ENCODE data around the gene ZNF217. TPM values are rescaled to one million over a fixed set of nuclear protein-coding genes. Genes with fewer than 3 reads are reported as not detected.

Gene ZNF217
- total and polyA plus RNA-seq, 2 donors (not counting 1 experiment from before 2014, with no cell fraction given), result 14.5 to 22.0 TPM

GRCh38 chr20:53599910-53600632 lies 6.4 kb upstream of the ZNF217 start:
- no peak overlapping the region for H3K27ac ChIP-seq (ENCODE audit: insufficient read depth, low read length)
- no peaks in the 10 kb centered on the region for H3K79me2 ChIP-seq (ENCODE audit: control insufficient read depth, insufficient read depth, low read length)
- TF ChIP-seq, protein P1, sequence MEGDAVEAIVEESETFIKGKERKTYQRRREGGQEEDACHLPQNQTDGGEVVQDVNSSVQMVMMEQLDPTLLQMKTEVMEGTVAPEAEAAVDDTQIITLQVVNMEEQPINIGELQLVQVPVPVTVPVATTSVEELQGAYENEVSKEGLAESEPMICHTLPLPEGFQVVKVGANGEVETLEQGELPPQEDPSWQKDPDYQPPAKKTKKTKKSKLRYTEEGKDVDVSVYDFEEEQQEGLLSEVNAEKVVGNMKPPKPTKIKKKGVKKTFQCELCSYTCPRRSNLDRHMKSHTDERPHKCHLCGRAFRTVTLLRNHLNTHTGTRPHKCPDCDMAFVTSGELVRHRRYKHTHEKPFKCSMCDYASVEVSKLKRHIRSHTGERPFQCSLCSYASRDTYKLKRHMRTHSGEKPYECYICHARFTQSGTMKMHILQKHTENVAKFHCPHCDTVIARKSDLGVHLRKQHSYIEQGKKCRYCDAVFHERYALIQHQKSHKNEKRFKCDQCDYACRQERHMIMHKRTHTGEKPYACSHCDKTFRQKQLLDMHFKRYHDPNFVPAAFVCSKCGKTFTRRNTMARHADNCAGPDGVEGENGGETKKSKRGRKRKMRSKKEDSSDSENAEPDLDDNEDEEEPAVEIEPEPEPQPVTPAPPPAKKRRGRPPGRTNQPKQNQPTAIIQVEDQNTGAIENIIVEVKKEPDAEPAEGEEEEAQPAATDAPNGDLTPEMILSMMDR (conservative IDR thresholded peaks at IDR 0.05 in 1 of 2, IDR thresholded peaks at IDR 0.05 in 1 of 2; ENCODE audit: low read depth in 1 of 2, low read length in 2 of 2), result no peak
- TF ChIP-seq EZH2 (IDR thresholded peaks at IDR 0.05; ENCODE audit: low read length, missing control alignments), result no peak
- H2AFZ ChIP-seq (ENCODE audit: low read length), result no peak overlapping the region
- no peak overlapping the region for H3K9ac ChIP-seq (ENCODE audit: insufficient read depth, low read length)
- no peaks in the 10 kb centered on the region for H3K9me3 ChIP-seq (ENCODE audit: control insufficient read depth, insufficient read depth, low read depth, low read length)
- H3K4me1 ChIP-seq (ENCODE audit: control insufficient read depth, extremely low read depth, insufficient read depth, low read length), result peaks cover 2% of the 10 kb centered on the region
- no peaks in the 10 kb centered on the region for H3K27me3 ChIP-seq (ENCODE audit: control insufficient read depth, insufficient read depth, low read length)
- H3K36me3 ChIP-seq (ENCODE audit: control insufficient read depth, insufficient read depth, low read length), result no peaks in the 10 kb centered on the region
- H3K4me2 ChIP-seq (ENCODE audit: extremely low read depth, insufficient read depth, low read length), result no peak overlapping the region
- no peak for DNase-seq (ENCODE audit: low read depth in 2 of 2)
- no peak overlapping the region for H3K4me3 ChIP-seq (replicated peaks in 1 of 4; ENCODE audit: control extremely low read depth in 1 of 4, insufficient read depth in 1 of 4, low read depth in 3 of 4, low read length in 4 of 4)
- no peaks in the 10 kb centered on the region for H4K20me1 ChIP-seq (ENCODE audit: control insufficient read depth, extremely low read depth, insufficient read depth, low read length)

GRCh38 chr20:53599378-53599777 lies 5.7 kb upstream of the ZNF217 start:
- H4K20me1 ChIP-seq (ENCODE audit: control insufficient read depth, extremely low read depth, insufficient read depth, low read length), result no peaks in the 10 kb centered on the region
- H3K4me2 ChIP-seq (ENCODE audit: extremely low read depth, insufficient read depth, low read length), result no peak overlapping the region
- H3K4me1 ChIP-seq (ENCODE audit: control insufficient read depth, extremely low read depth, insufficient read depth, low read length), result peaks cover 2% of the 10 kb centered on the region
- no peak overlapping the region for H2AFZ ChIP-seq (ENCODE audit: low read length)
- H3K4me3 ChIP-seq (replicated peaks in 1 of 4; ENCODE audit: control extremely low read depth in 1 of 4, insufficient read depth in 1 of 4, low read depth in 3 of 4, low read length in 4 of 4), result no peak overlapping the region
- DNase-seq (ENCODE audit: low read depth in 2 of 2), result no peak
- H3K27ac ChIP-seq (ENCODE audit: insufficient read depth, low read length), result no peak overlapping the region
- no peaks in the 10 kb centered on the region for H3K9me3 ChIP-seq (ENCODE audit: control insufficient read depth, insufficient read depth, low read depth, low read length)
- H3K79me2 ChIP-seq (ENCODE audit: control insufficient read depth, insufficient read depth, low read length), result no peaks in the 10 kb centered on the region
- no peak overlapping the region for H3K9ac ChIP-seq (ENCODE audit: insufficient read depth, low read length)
- TF ChIP-seq, protein P1 (conservative IDR thresholded peaks at IDR 0.05 in 1 of 2, IDR thresholded peaks at IDR 0.05 in 1 of 2; ENCODE audit: low read depth in 1 of 2, low read length in 2 of 2), result no peak
- no peak for TF ChIP-seq EZH2 (IDR thresholded peaks at IDR 0.05; ENCODE audit: low read length, missing control alignments)
- no peaks in the 10 kb centered on the region for H3K27me3 ChIP-seq (ENCODE audit: control insufficient read depth, insufficient read depth, low read length)
- H3K36me3 ChIP-seq (ENCODE audit: control insufficient read depth, insufficient read depth, low read length), result no peaks in the 10 kb centered on the region

DNA sequence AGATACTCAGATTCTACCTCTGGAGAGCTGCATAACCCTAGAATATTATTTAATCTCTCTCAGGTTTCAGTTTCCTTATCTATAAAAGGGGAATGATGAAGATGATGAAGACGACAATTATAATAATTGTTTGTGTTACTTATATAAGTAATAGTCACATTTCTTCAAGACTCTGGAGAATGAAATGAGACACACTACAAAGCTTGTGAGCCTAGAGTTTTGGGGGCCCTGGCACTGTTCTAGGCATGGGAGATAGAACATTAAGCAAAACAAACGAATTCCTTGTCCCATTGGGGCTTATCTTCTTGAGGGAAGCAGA lies 5.4 kb upstream of the ZNF217 start:
- Histone ChIP-seq H3K4me3 (replicated peaks in 1 of 4; ENCODE audit: control extremely low read depth in 1 of 4, insufficient read depth in 1 of 4, low read depth in 3 of 4, low read length in 4 of 4) (no peak overlapping the region), H3K79me2 (ENCODE audit: control insufficient read depth, insufficient read depth, low read length) (no peaks in the 10 kb centered on the region), H3K4me2 (ENCODE audit: extremely low read depth, insufficient read depth, low read length) (no peak overlapping the region), H3K36me3 (ENCODE audit: control insufficient read depth, insufficient read depth, low read length) (no peaks in the 10 kb centered on the region), H3K9me3 (ENCODE audit: control insufficient read depth, insufficient read depth, low read depth, low read length) (no peaks in the 10 kb centered on the region), H3K4me1 (ENCODE audit: control insufficient read depth, extremely low read depth, insufficient read depth, low read length) (peaks cover 2% of the 10 kb centered on the region), H2AFZ (ENCODE audit: low read length) (no peak overlapping the region), H4K20me1 (ENCODE audit: control insufficient read depth, extremely low read depth, insufficient read depth, low read length) (no peaks in the 10 kb centered on the region), H3K9ac (ENCODE audit: insufficient read depth, low read length) (no peak overlapping the region), H3K27ac (ENCODE audit: insufficient read depth, low read length) (no peak overlapping the region), H3K27me3 (ENCODE audit: control insufficient read depth, insufficient read depth, low read length) (no peaks in the 10 kb centered on the region)
- no peak for DNase-seq (ENCODE audit: low read depth in 2 of 2)
- TF ChIP-seq, protein P1 (conservative IDR thresholded peaks at IDR 0.05 in 1 of 2, IDR thresholded peaks at IDR 0.05 in 1 of 2; ENCODE audit: low read depth in 1 of 2, low read length in 2 of 2), result no peak
- no peak for TF ChIP-seq EZH2 (IDR thresholded peaks at IDR 0.05; ENCODE audit: low read length, missing control alignments)

All from fibroblast of lung (primary cell).